Measurements from ENCODE around the gene TTK.

The TTK gene

GRCh38 chr6:80004173-80005072 lies at the start of gene TTK (continued):
- 0 out of 2 replicates have a peak, but pooled peaks have one; percentile 32 for TF ChIP-seq ZEB2 (tag by site-specific recombination; IDR thresholded peaks at IDR 0.05)
- no peak for TF ChIP-seq SALL2 (tag by site-specific recombination; IDR thresholded peaks at IDR 0.05; ENCODE audit: borderline replicate concordance)
- TF ChIP-seq ZNF585B (tag by site-specific recombination; IDR thresholded peaks at IDR 0.05), result no peak
- TF ChIP-seq ELK4 (IDR thresholded peaks at IDR 0.05; ENCODE audit: borderline replicate concordance, low read depth, low read length), result peak; percentile 53; the same call in 1 of the 2 replicates
- TF ChIP-seq PRDM10 (tag by site-specific recombination; IDR thresholded peaks at IDR 0.05), result peak; percentile 52
- peak; percentile 86 for TF ChIP-seq KLF16 (tag by site-specific recombination; IDR thresholded peaks at IDR 0.05)
- no peak for TF ChIP-seq ZNF837 (tag by site-specific recombination; IDR thresholded peaks at IDR 0.05)
- 0 out of 2 replicates have a peak, but pooled peaks have one; percentile 20 for TF ChIP-seq ZNF610 (tag by site-specific recombination; IDR thresholded peaks at IDR 0.05; ENCODE audit: borderline replicate concordance)
- no peak for TF ChIP-seq HOXA7 (CRISPR knock-in tag; IDR thresholded peaks at IDR 0.05; ENCODE audit: borderline replicate concordance)
- no peak for TF ChIP-seq ZFP3 (tag by site-specific recombination; IDR thresholded peaks at IDR 0.05; ENCODE audit: low read depth)
- TF ChIP-seq ZFP37 (tag by site-specific recombination; IDR thresholded peaks at IDR 0.05), result 0 out of 2 replicates have a peak, but pooled peaks have one; percentile 32
- TF ChIP-seq GLIS2 (tag by site-specific recombination; IDR thresholded peaks at IDR 0.05), result peak; percentile 71
- peak; percentile 45 for TF ChIP-seq SP7 (tag by site-specific recombination; IDR thresholded peaks at IDR 0.05)
- peak; percentile 26 for TF ChIP-seq ZBTB26 (tag by site-specific recombination; optimal IDR thresholded peaks at IDR 0.05)
- no peak for TF ChIP-seq ZNF544 (tag by site-specific recombination; IDR thresholded peaks at IDR 0.05)
- TF ChIP-seq ZNF747 (tag by site-specific recombination; IDR thresholded peaks at IDR 0.05), result no peak
- TF ChIP-seq SP3 (tag by site-specific recombination; IDR thresholded peaks at IDR 0.05), result peak; percentile 85
- TF ChIP-seq ZBTB6 (tag by site-specific recombination; IDR thresholded peaks at IDR 0.05), result peak; percentile 27; the same call in 1 of the 2 replicates
- 0 out of 2 replicates have a peak, but pooled peaks have one; percentile 45 for TF ChIP-seq ZNF324 (tag by site-specific recombination; IDR thresholded peaks at IDR 0.05)
- TF ChIP-seq ZNF629 (tag by site-specific recombination; IDR thresholded peaks at IDR 0.05), result 0 out of 2 replicates have a peak, but pooled peaks have one; percentile 40
- TF ChIP-seq HIC1 (tag by site-specific recombination; IDR thresholded peaks at IDR 0.05), result peak; percentile 54; the same call in 1 of the 2 replicates
- TF ChIP-seq ZBTB8A (tag by site-specific recombination; IDR thresholded peaks at IDR 0.05), result peak; percentile 97
- peak; percentile 68; the same call in 1 of the 2 replicates for TF ChIP-seq ZNF2 (tag by site-specific recombination; IDR thresholded peaks at IDR 0.05)
- peak; percentile 44; the same call in 1 of the 2 replicates for TF ChIP-seq ZNF423 (tag by site-specific recombination; IDR thresholded peaks at IDR 0.05)
- TF ChIP-seq ZNF513 (tag by site-specific recombination; IDR thresholded peaks at IDR 0.05), result 0 out of 2 replicates have a peak, but pooled peaks have one; percentile 21
- TF ChIP-seq ZNF501 (tag by site-specific recombination; IDR thresholded peaks at IDR 0.05), result peak; percentile 47
- TF ChIP-seq TCF7L2 (IDR thresholded peaks at IDR 0.05; ENCODE audit: borderline replicate concordance, low read depth, low read length), result no peak
- TF ChIP-seq TRIM28 (IDR thresholded peaks at IDR 0.05; ENCODE audit: borderline replicate concordance, low read length), result peak; percentile 44; the same call in 1 of the 2 replicates

All from HEK293 (cell line).